Temporal lobe (tissue), 1 donor: ENCODE data around the gene TRIM5. TPM values are rescaled to one million over a fixed set of nuclear protein-coding genes. Genes with fewer than 3 reads are reported as not detected.

ENCODE experiments used
- total RNA-seq: library from RNA; depleted of rRNA; stranded (reverse); fragments of >200 nt; gene quantifications from one replicate; pipeline ENCODE4 v1.2.3, GENCODE V29; 2014

Gene TRIM5
- total RNA-seq, 1 donor from 2014 or later, result 3.4 TPM

Other genes starting within 250 kb of the TRIM5 start
- gene OR51I1, start 243.6 kb downstream of the TRIM5 start, total RNA-seq, result not detected
- not detected for gene OR51I2, start 235.8 kb downstream of the TRIM5 start, total RNA-seq
- not detected for gene OR52D1, start 196.4 kb downstream of the TRIM5 start, total RNA-seq
- gene UBQLN3, start 175.1 kb downstream of the TRIM5 start, total RNA-seq, result under 0.01 TPM
- gene UBQLNL, start 168.4 kb downstream of the TRIM5 start, total RNA-seq, result under 0.01 TPM
- gene OR52H1, start 136.5 kb downstream of the TRIM5 start, total RNA-seq, result not detected
- not detected for gene OR52B6, start 104.2 kb downstream of the TRIM5 start, total RNA-seq
- gene TRIM6, start 88.4 kb downstream of the TRIM5 start, total RNA-seq, result 0.25 TPM
- gene TRIM34, start 60.1 kb downstream of the TRIM5 start, total RNA-seq, result 0.74 TPM
- 10.6 TPM for gene TRIM22, start 4.7 kb upstream of the TRIM5 start, total RNA-seq
- gene OR56B1, start 51.4 kb upstream of the TRIM5 start, total RNA-seq, result not detected
- 0.25 TPM for gene OR52N4, start 69.2 kb upstream of the TRIM5 start, total RNA-seq
- gene OR52N5, start 98.3 kb upstream of the TRIM5 start, total RNA-seq, result under 0.01 TPM
- not detected for gene OR52N1, start 106.2 kb upstream of the TRIM5 start, total RNA-seq
- not detected for gene OR52N2, start 123.8 kb upstream of the TRIM5 start, total RNA-seq
- not detected for gene OR52E6, start 156.8 kb upstream of the TRIM5 start, total RNA-seq
- not detected for gene OR52E8, start 172.6 kb upstream of the TRIM5 start, total RNA-seq
- not detected for gene OR52E4, start 195.6 kb upstream of the TRIM5 start, total RNA-seq
- gene OR52E5, start 208.1 kb upstream of the TRIM5 start, total RNA-seq, result not detected